Smooth muscle cell (in vitro differentiated cells): Measurements from ENCODE around the gene ARSB. TPM values are rescaled to one million over a fixed set of nuclear protein-coding genes. Genes with fewer than 3 reads are reported as not detected.

ENCODE experiments used
- DNase-seq: peaks from one replicate; lab custom pipeline; 2025; ENCODE audit not compliant: unreplicated experiment; lab: John Stamatoyannopoulos, UW
- H2AFZ ChIP-seq: fragments of 200-600 bp; sonication (generic); 2 replicates; pipeline ENCODE4 v1.6.0; 2016; ENCODE audit warnings: antibody characterized with exemption, low read depth, mild to moderate bottlenecking
- H3F3A ChIP-seq: fragments of 200-600 bp; sonication (generic); 2 replicates; pipeline ENCODE4 v1.6.0; 2017; ENCODE audit warnings: antibody characterized with exemption, low read depth
- H3K27ac ChIP-seq: fragments of 200-600 bp; sonication (generic); 2 replicates; pipeline ENCODE4 v1.5.1; 2016; ENCODE audit warnings: low read depth, mild to moderate bottlenecking
- H3K27me3 ChIP-seq: fragments of 200-600 bp; sonication (generic); 2 replicates; pipeline ENCODE4 v1.6.1; 2016; ENCODE audit warnings: low read depth, mild to moderate bottlenecking
- H3K36me3 ChIP-seq: fragments of 200-600 bp; sonication (generic); 2 replicates; pipeline ENCODE4 v1.5.1; 2016; ENCODE audit warnings: low read depth
- H3K4me1 ChIP-seq: fragments of 200-600 bp; sonication (generic); 2 replicates; pipeline ENCODE4 v1.5.1; 2016; ENCODE audit warnings: low read depth
- H3K4me2 ChIP-seq: fragments of 200-600 bp; sonication (generic); 2 replicates; pipeline ENCODE4 v1.6.0; 2016; ENCODE audit warnings: mild to moderate bottlenecking
- H3K4me3 ChIP-seq: fragments of 200-600 bp; sonication (generic); 2 replicates; pipeline ENCODE4 v1.5.1; 2016; ENCODE audit warnings: mild to moderate bottlenecking
- H3K79me2 ChIP-seq: fragments of 200-600 bp; sonication (generic); 2 replicates; pipeline ENCODE4 v1.6.0; 2016; ENCODE audit warnings: low read depth, mild to moderate bottlenecking
- H3K9ac ChIP-seq: fragments of 200-600 bp; sonication (generic); 2 replicates; pipeline ENCODE4 v1.6.0; 2016; ENCODE audit warnings: low read depth
- H3K9me3 ChIP-seq: fragments of 200-600 bp; sonication (generic); replicated peaks from 2 replicates; pipeline ENCODE4 v1.5.1; 2016; ENCODE audit warnings: low read depth
- H4K20me1 ChIP-seq: fragments of 200-600 bp; sonication (generic); 2 replicates; pipeline ENCODE4 v1.6.0; 2016; ENCODE audit warnings: low read depth
- CTCF ChIP-seq: fragments of 200-600 bp; sonication (generic); IDR thresholded peaks from 2 replicates; pipeline ENCODE4 v1.5.1; 2017; ENCODE audit warnings: borderline replicate concordance, mild to moderate bottlenecking, antibody characterized with exemption; ENCODE audit not compliant: insufficient read depth, poor library complexity, severe bottlenecking
- whole genome bisulfite sequencing: methylation state at CpG from one replicate; pipeline ENCODE4 v1.1.7; 2016; ENCODE audit warnings: low lambda C conversion rate; 5-methylcytosine and 5-hydroxymethylcytosine counted together
- polyA plus RNA-seq: library from polyadenylated mRNA; unstranded; fragments of >200 nt; fragmentation: Nextera tagmentation; extraction: Ambion mirVana; gene quantifications from 2 replicates; pipeline ENCODE4 v1.2.1, GENCODE V29; 2016
- total RNA-seq: library from RNA; depleted of rRNA; stranded (reverse); fragments of >200 nt; gene quantifications from 2 replicates; pipeline ENCODE4 v1.2.3, GENCODE V29; 2014

Gene ARSB
- total and polyA plus RNA-seq, 2 experiments from 2014 or later = 17.5 to 23.2 TPM

- no peak overlapping the region for H3K27ac ChIP-seq
- H4K20me1 ChIP-seq = no peaks in the 10 kb centered on the region
- no peak overlapping the region for H3K4me3 ChIP-seq
- no peaks in the 10 kb centered on the region for H3K9me3 ChIP-seq
- H3K36me3 ChIP-seq = no peaks in the 10 kb centered on the region
- H3K9ac ChIP-seq = no peak overlapping the region
- H2AFZ ChIP-seq = no peak overlapping the region
- peaks cover 21% of the 10 kb centered on the region for H3F3A ChIP-seq
- no peak for DNase-seq
- no peak overlapping the region for H3K4me2 ChIP-seq
- TF ChIP-seq CTCF = no peak
- H3K4me1 ChIP-seq = no peaks in the 10 kb centered on the region
- H3K27me3 ChIP-seq = no peaks in the 10 kb centered on the region
- no peaks in the 10 kb centered on the region for H3K79me2 ChIP-seq
- 87% methylated on average over 7 of the region's 7 CpGs for WGBS
Measured at GRCh38 chr5:78781611-78782286, 203.4 kb downstream of the ARSB start.

- no peaks in the 10 kb centered on the region for H3K9me3 ChIP-seq
- 53% methylated on average over 12 of the region's 12 CpGs for WGBS
Measured at GRCh38 chr5:78779771-78780616, 205.1 kb downstream of the ARSB start.

DNA sequence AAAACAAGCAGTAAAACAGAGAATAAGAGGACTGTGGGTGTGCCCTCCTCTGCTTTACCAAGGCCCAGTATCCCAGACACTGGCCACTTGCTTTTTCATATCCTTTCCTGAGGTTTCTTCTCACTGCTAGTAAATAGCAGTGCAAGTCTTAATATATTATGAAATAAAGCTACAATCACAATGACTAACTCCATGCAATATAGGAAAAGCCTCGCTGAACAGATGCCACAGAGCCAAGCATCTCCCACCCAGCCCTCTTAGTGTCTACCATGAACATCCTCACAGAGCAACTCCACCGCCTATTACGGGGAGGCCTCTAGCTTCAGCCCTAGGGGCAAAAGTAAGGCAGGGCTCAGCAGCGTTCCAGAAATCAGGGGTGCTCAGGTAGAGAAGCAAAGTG lies 205.8 kb downstream of the ARSB start:
- Histone ChIP-seq H3K4me1 (no peaks in the 10 kb centered on the region), H3K9me3 (no peaks in the 10 kb centered on the region), H3K27ac (peak overlapping the region; percentile 70), H3K36me3 (no peaks in the 10 kb centered on the region), H3K79me2 (no peaks in the 10 kb centered on the region), H2AFZ (no peak overlapping the region), H3K27me3 (no peaks in the 10 kb centered on the region), H3K9ac (no peak overlapping the region), H3K4me3 (no peak overlapping the region), H3F3A (peaks cover 21% of the 10 kb centered on the region), H4K20me1 (no peaks in the 10 kb centered on the region), H3K4me2 (peak overlapping the region; percentile 25)
- no peak for DNase-seq
- 82% methylated on average over 4 of the region's 4 CpGs for WGBS
- TF ChIP-seq CTCF = no peak

More at GRCh38 chr5:78779771-78780616, 205.1 kb downstream of the ARSB start:
- no peak overlapping the region for H3K9ac ChIP-seq
- H3K27ac ChIP-seq = peak overlapping the region; percentile 70
- no peak for TF ChIP-seq CTCF
- H3K4me1 ChIP-seq = no peaks in the 10 kb centered on the region
- no peak overlapping the region for H2AFZ ChIP-seq
- no peaks in the 10 kb centered on the region for H4K20me1 ChIP-seq
- H3K79me2 ChIP-seq = no peaks in the 10 kb centered on the region
- H3K36me3 ChIP-seq = no peaks in the 10 kb centered on the region
- peaks cover 21% of the 10 kb centered on the region for H3F3A ChIP-seq
- H3K4me2 ChIP-seq = peak overlapping the region; percentile 25
- DNase-seq = no peak
- H3K4me3 ChIP-seq = no peak overlapping the region
- no peaks in the 10 kb centered on the region for H3K27me3 ChIP-seq
